Mesothelial cell of epicardium (in vitro differentiated cells): ENCODE data around the gene ACOT7. TPM values are rescaled to one million over a fixed set of nuclear protein-coding genes. Genes with fewer than 3 reads are reported as not detected.

Experiments
- DNase-seq, 2 experiments: peaks; one replicate each; pipeline ENCODE4 v3.0.0; 2021; ENCODE audit warnings: low spot score in 2 of 2; ENCODE audit not compliant: unreplicated experiment in 2 of 2
- H3K27ac Mint-ChIP-seq: 2 replicates; pipeline ENCODE4 v1.8.0; 2021; ENCODE audit warnings: mixed read lengths
- H3K27me3 Mint-ChIP-seq: 2 replicates; pipeline ENCODE4 v1.8.0; 2021; ENCODE audit warnings: low read depth, mixed read lengths
- H3K36me3 Mint-ChIP-seq: 2 replicates; pipeline ENCODE4 v1.8.0; 2021; ENCODE audit warnings: mixed read lengths
- H3K4me1 Mint-ChIP-seq: 2 replicates; pipeline ENCODE4 v1.8.0; 2021; ENCODE audit warnings: mixed read lengths
- H3K4me3 Mint-ChIP-seq: 2 replicates; pipeline ENCODE4 v1.8.0; 2021; ENCODE audit warnings: mild to moderate bottlenecking, moderate library complexity, mixed read lengths
- H3K9me3 Mint-ChIP-seq: 2 replicates; pipeline ENCODE4 v1.8.0; 2021; ENCODE audit warnings: mixed read lengths
- CTCF ChIP-seq: fragments of 200-600 bp; sonication (generic); IDR thresholded peaks from one replicate; pipeline ENCODE4 v1.5.0; 2021; ENCODE audit warnings: antibody characterized with exemption; ENCODE audit not compliant: unreplicated experiment
- total RNA-seq: library from RNA; stranded (reverse); gene quantifications from 3 replicates; pipeline ENCODE4 v1.2.1, GENCODE V29; 2021

ACOT7 gene
- total RNA-seq, 1 donor from 2014 or later: 20.3 TPM

- Mint-ChIP-seq H3K4me1 (peaks cover 4% of the 10 kb centered on the region), H3K27me3 (peaks cover 75% of the 10 kb centered on the region), H3K27ac (no peak overlapping the region), H3K4me3 (no peak overlapping the region), H3K9me3 (no peaks in the 10 kb centered on the region), H3K36me3 (no peaks in the 10 kb centered on the region)
- no peak for DNase-seq
- no peak for TF ChIP-seq CTCF
Measured at GRCh38 chr1:6249739-6250689, 143.6 kb downstream of the ACOT7 start.

GRCh38 chr1:6248932-6249738 is 144.4 kb downstream of the ACOT7 start:
- no peak for DNase-seq
- Mint-ChIP-seq H3K4me3 (no peak overlapping the region), H3K27me3 (peaks cover 80% of the 10 kb centered on the region), H3K4me1 (peaks cover 4% of the 10 kb centered on the region), H3K9me3 (no peaks in the 10 kb centered on the region), H3K27ac (no peak overlapping the region), H3K36me3 (no peaks in the 10 kb centered on the region)
- TF ChIP-seq CTCF: no peak

GRCh38 chr1:6248161-6248776 is 145.3 kb downstream of the ACOT7 start:
- H3K27ac Mint-ChIP-seq: no peak overlapping the region
- no peaks in the 10 kb centered on the region for H3K9me3 Mint-ChIP-seq
- TF ChIP-seq CTCF: no peak
- peaks cover 87% of the 10 kb centered on the region for H3K27me3 Mint-ChIP-seq
- no peak for DNase-seq
- H3K4me1 Mint-ChIP-seq: peaks cover 4% of the 10 kb centered on the region
- peak overlapping the region; percentile 40 for H3K4me3 Mint-ChIP-seq
- no peaks in the 10 kb centered on the region for H3K36me3 Mint-ChIP-seq

- no peak for DNase-seq
- H3K4me1 Mint-ChIP-seq: peaks cover 4% of the 10 kb centered on the region
Measured at GRCh38 chr1:6247651-6248050, 145.9 kb downstream of the ACOT7 start.

More at GRCh38 chr1:6247651-6248050, 145.9 kb downstream of the ACOT7 start:
- H3K4me3 Mint-ChIP-seq: no peak overlapping the region
- H3K9me3 Mint-ChIP-seq: no peaks in the 10 kb centered on the region
- H3K27me3 Mint-ChIP-seq: peaks cover 89% of the 10 kb centered on the region
- H3K27ac Mint-ChIP-seq: no peak overlapping the region
- H3K36me3 Mint-ChIP-seq: no peaks in the 10 kb centered on the region
- TF ChIP-seq CTCF: no peak
